Measurements from ENCODE around the gene GJB5. TPM values are rescaled to one million over a fixed set of nuclear protein-coding genes. Genes with fewer than 3 reads are reported as not detected.

GJB5 gene
- total and polyA plus RNA-seq, 2 donors (not counting 1 experiment from before 2014, with no cell fraction given): not detected

GRCh38 chr1:34750610-34751009 lies 4.2 kb upstream of the GJB5 start:
- Mint-ChIP-seq H3K27ac (no peak overlapping the region), H3K27me3 (peaks cover 6% of the 10 kb centered on the region), H3K4me3 (no peak overlapping the region), H3K4me1 (no peaks in the 10 kb centered on the region), H3K9me3 (ENCODE audit: insufficient read depth) (no peaks in the 10 kb centered on the region)
- peaks cover 0 to 4% (median 2%) of the 10 kb centered on the region in 4 experiments for H3K27me3 ChIP-seq (replicated peaks in 1 of 4; ENCODE audit: control extremely low read depth in 1 of 4, control insufficient read depth in 3 of 4, insufficient read depth in 4 of 4, low read length in 3 of 4)
- no peaks in the 10 kb centered on the region for H4K20me1 ChIP-seq (ENCODE audit: control insufficient read depth, insufficient read depth, low read length, poor library complexity, severe bottlenecking)
- H3K9me3 ChIP-seq (ENCODE audit: control extremely low read depth in 1 of 3, control insufficient read depth in 2 of 3, insufficient read depth in 1 of 3, low read length in 2 of 3): no peaks in the 10 kb centered on the region
- H2AFZ ChIP-seq (ENCODE audit: insufficient read depth, low read depth, low read length, poor library complexity, severe bottlenecking): no peak overlapping the region
- DNase-seq (no peak), ATAC-seq (ENCODE audit: low read depth) (no peak)
- H3K4me3 ChIP-seq (ENCODE audit: control extremely low read depth in 1 of 5, extremely low read depth in 1 of 5, insufficient read depth in 1 of 5, low read depth in 2 of 5, low read length in 4 of 5): no peak overlapping the region
- intact Hi-C loops (cut with micrococcal nuclease): no loop called here
- ChIA-PET CTCF (interaction anchor here (1.5 to 1.6 kb wide), 2 partner anchors 8 to 1117 kb away, joined by 4 to 5 read pairs; no protein-coding TSS in a partner anchor), POLR2A (no interaction called here)
- H3K9ac ChIP-seq (ENCODE audit: low read length): no peak overlapping the region
- 90% methylated on average over 5 of the region's 5 CpGs for WGBS (ENCODE audit: insufficient coverage)
- H3K36me3 ChIP-seq (replicated peaks in 1 of 2; ENCODE audit: control extremely low read depth in 1 of 2, control insufficient read depth in 1 of 2, extremely low read depth in 1 of 2, insufficient read depth in 2 of 2, low read length in 1 of 2): no peaks in the 10 kb centered on the region
- no peaks in the 10 kb centered on the region for H3K79me2 ChIP-seq (ENCODE audit: control insufficient read depth, insufficient read depth, low read length)
- TF ChIP-seq EZH2 (IDR thresholded peaks at IDR 0.05; ENCODE audit: borderline replicate concordance, insufficient read depth, low read depth, low read length, poor library complexity, severe bottlenecking): no peak
- no peak for TF ChIP-seq CTCF (IDR thresholded peaks at IDR 0.05)
- no peak overlapping the region for H3K4me2 ChIP-seq (replicated peaks; ENCODE audit: low read depth, low read length, poor library complexity, severe bottlenecking)
- no peaks in the 10 kb centered on the region for H3K4me1 ChIP-seq (ENCODE audit: control insufficient read depth in 2 of 2, insufficient read depth in 2 of 2, low read length in 2 of 2)
- no peak overlapping the region for H3K27ac ChIP-seq (ENCODE audit: low read length in 2 of 2)

GRCh38 chr1:34753163-34753562 lies 1.7 kb upstream of the GJB5 start:
- TF ChIP-seq CTCF (IDR thresholded peaks at IDR 0.05) (no peak), EZH2 (IDR thresholded peaks at IDR 0.05; ENCODE audit: borderline replicate concordance, insufficient read depth, low read depth, low read length, poor library complexity, severe bottlenecking) (no peak)
- 95% methylated on average over 2 of the region's 3 CpGs for WGBS (ENCODE audit: insufficient coverage)
- H3K4me1 Mint-ChIP-seq: no peaks in the 10 kb centered on the region
- ChIA-PET CTCF (interaction anchor here (1.5 kb wide), 1 partner anchor 9 kb away, joined by 5 read pairs; no protein-coding TSS in a partner anchor), POLR2A (no interaction called here)
- no peak overlapping the region for H3K27ac Mint-ChIP-seq
- H3K9me3 ChIP-seq (ENCODE audit: control extremely low read depth in 1 of 3, control insufficient read depth in 2 of 3, insufficient read depth in 1 of 3, low read length in 2 of 3): no peaks in the 10 kb centered on the region
- H3K36me3 ChIP-seq (replicated peaks in 1 of 2; ENCODE audit: control extremely low read depth in 1 of 2, control insufficient read depth in 1 of 2, extremely low read depth in 1 of 2, insufficient read depth in 2 of 2, low read length in 1 of 2): no peaks in the 10 kb centered on the region
- no peak overlapping the region for H3K4me3 ChIP-seq (ENCODE audit: control extremely low read depth in 1 of 5, extremely low read depth in 1 of 5, insufficient read depth in 1 of 5, low read depth in 2 of 5, low read length in 4 of 5)
- H3K79me2 ChIP-seq (ENCODE audit: control insufficient read depth, insufficient read depth, low read length): no peaks in the 10 kb centered on the region
- ATAC-seq (ENCODE audit: low read depth): no peak
- H3K4me1 ChIP-seq (ENCODE audit: control insufficient read depth in 2 of 2, insufficient read depth in 2 of 2, low read length in 2 of 2): no peaks in the 10 kb centered on the region
- H3K27ac ChIP-seq (ENCODE audit: low read length in 2 of 2): no peak overlapping the region
- intact Hi-C loops (cut with micrococcal nuclease): no loop called here
- peaks cover 0 to 3% (median 0%) of the 10 kb centered on the region in 4 experiments for H3K27me3 ChIP-seq (replicated peaks in 1 of 4; ENCODE audit: control extremely low read depth in 1 of 4, control insufficient read depth in 3 of 4, insufficient read depth in 4 of 4, low read length in 3 of 4)
- H3K9me3 Mint-ChIP-seq (ENCODE audit: insufficient read depth): no peaks in the 10 kb centered on the region
- no peak overlapping the region for H2AFZ ChIP-seq (ENCODE audit: insufficient read depth, low read depth, low read length, poor library complexity, severe bottlenecking)
- no peaks in the 10 kb centered on the region for H4K20me1 ChIP-seq (ENCODE audit: control insufficient read depth, insufficient read depth, low read length, poor library complexity, severe bottlenecking)
- peaks cover 15% of the 10 kb centered on the region for H3K27me3 Mint-ChIP-seq
- no peak overlapping the region for H3K4me2 ChIP-seq (replicated peaks; ENCODE audit: low read depth, low read length, poor library complexity, severe bottlenecking)
- DNase-seq: no peak
- no peak overlapping the region for H3K4me3 Mint-ChIP-seq
- no peak overlapping the region for H3K9ac ChIP-seq (ENCODE audit: low read length)

All from B cell (primary cell).